ENCODE data around the gene SLC18A3.

SLC18A3 gene

DNA sequence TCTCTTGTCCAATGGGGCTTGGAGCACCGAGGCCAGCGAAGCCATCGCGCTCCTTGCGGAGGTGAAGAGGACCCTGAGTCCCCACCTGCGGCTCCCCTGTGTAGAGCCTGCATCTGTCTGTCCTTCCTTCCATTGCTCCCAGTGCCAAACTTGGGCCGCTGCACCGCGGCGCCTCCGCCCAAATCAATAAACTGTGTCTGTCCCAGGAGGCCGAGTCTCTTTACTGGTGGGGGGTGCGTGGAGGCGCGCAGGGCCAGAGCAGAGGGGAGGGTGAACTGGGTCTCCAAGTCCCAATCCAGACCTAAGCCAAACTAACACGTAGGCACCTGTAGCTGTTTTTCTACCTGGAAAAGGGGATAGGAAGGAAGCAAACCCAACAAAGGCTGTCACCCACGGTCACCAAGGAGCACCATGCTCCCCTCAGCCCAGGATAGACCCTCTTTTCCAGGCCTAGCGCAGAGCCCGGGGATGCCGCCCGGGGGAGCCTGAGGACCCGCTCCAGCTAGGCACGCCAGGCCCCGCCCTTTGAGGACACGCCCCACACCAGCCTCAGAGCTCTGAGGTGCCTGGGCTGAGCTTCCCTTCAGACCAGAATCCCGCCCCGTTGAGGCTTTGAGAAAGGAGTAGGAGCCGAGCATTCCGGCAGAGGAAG is 2.5 kb downstream of the SLC18A3 start:
- DNase-seq, result no peak

GRCh38 chr10:49613165-49613881 is 3.2 kb downstream of the SLC18A3 start:
- no peak for DNase-seq

GRCh38 chr10:49613882-49614241 is 3.8 kb downstream of the SLC18A3 start, which contains the start of gene CHAT:
Gene CHAT (plus strand): TSS chr10:49614037. CDS start chr10:49614190, 153 bp downstream.
- no peak for DNase-seq

GRCh38 chr10:49614242-49615198 is 4.4 kb downstream of the SLC18A3 start:
- DNase-seq, result no peak

DNA sequence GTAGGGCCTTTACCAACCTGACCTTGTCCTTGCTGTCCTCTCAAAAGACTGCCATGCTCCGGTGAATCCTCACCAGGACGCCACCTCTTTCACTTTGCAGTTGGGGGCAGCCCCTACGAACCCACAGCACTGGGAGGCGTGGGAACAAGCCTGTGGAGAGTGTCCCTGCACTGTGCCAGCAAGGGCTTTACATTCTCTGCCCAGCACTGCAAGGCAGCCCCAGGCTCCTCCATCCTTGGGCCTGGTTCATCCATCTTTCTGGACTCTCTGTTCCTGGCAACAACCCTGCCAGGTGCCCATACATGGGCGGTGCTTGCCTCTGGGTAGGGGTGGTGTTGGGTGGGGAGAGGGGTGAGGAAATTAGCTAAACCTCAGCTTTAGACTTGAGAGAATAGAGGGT is 5.1 kb downstream of the SLC18A3 start:
- no peak for DNase-seq

GRCh38 chr10:49615721-49616120 is 5.6 kb downstream of the SLC18A3 start:
- DNase-seq, result no peak

DNA sequence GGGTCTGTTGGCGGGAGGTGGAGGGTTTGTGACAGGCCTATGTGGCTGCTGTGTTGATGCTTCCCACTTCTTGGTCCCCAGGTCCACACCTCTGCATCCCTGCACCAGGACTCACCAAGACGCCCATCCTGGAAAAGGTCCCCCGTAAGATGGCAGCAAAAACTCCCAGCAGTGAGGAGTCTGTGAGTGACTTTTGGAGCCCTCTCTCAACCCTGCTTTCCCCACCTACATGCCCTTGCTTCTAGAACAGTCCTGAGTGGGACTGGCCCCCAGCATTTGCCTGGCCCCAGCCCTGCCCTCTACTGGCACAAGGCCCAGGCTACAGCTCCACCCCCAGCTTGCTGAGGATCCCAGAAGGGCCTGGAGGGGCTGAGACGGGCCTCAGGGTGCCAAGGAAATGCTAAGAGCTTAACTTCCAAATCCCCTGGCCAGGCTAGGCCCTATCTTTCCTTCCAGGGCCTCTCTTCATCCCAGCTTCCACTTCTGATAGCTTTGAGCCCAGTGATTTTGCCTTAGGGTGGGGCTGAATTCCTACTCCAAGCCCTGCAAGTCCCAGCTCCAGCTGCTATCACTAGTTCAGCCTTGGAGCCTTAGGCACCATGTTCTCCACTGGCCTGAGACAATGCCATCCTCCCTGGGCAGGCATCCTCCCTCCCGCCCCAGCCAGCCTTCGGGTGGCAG is 6.5 kb downstream of the SLC18A3 start:
- DNase-seq, result peak; percentile 22

GRCh38 chr10:49617121-49618020 is 7.3 kb downstream of the SLC18A3 start:
- peak; percentile 22 for DNase-seq

DNA sequence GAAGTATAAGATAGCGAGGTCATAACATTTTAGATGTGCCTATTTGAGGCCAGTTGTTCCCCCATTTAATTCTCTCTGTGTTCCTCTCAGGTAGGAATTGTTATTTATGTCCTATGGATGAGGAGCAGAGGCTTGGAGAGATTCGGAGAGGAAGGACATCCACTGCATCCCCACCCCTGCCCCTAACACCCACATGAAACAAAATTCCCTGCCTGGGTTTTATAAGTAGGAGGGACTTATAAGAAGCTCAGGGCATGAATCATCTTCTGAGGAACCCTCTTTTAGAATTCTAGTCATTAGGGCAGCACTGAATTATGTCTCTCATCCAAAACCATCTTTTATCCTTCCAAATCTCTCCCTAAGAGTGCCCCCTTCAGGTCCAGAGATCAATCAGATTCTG is 8.7 kb downstream of the SLC18A3 start:
- no peak for DNase-seq

GRCh38 chr10:49619613-49620012 is 9.5 kb downstream of the SLC18A3 start:
- DNase-seq, result peak; percentile 32

DNA sequence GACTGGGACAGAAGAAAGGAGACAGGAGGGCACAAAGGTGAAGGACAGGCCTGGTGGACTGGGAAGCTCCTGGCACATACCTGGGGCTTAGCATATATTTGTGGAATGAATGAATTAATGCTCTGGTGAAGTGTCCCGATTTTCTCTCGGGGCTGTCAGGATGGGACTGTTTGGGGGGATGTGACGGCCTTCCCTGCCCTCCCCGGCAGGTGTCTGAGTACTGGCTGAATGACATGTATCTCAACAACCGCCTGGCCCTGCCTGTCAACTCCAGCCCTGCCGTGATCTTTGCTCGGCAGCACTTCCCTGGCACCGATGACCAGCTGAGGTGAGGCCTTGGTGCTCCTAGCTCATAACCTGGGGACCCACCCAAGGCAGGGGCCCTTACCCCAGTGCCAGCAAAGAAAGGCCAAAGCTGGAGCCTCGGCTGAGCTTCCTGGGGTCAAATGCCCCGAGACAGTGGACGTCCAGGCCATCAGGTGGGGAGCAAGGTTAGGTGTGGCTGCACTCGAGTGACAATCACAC is 10.2 kb downstream of the SLC18A3 start:
- peak; percentile 26 for DNase-seq

GRCh38 chr10:49620841-49621378 is 10.8 kb downstream of the SLC18A3 start:
- DNase-seq, result peak; percentile 15

DNA sequence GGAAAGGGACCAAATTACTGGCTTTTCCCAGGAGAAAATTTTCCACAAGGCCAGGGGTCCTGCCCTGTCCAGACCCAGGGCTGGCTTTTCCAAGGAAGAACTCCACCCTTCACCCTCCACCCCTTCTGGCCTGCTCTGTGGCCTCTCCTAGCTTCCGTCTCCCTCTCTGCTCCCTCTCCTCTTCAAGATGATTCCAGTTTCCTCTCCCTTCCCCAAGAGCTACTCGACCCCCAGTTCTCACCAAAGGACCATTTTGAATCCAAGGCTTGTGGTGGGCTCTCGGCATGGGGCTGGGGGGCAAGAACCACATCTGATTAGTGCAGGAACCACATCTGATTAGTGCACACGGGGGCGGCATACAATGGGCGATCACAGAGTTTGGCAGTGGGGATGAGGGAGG is 11.5 kb downstream of the SLC18A3 start:
- DNase-seq, result peak; percentile 20

DNA sequence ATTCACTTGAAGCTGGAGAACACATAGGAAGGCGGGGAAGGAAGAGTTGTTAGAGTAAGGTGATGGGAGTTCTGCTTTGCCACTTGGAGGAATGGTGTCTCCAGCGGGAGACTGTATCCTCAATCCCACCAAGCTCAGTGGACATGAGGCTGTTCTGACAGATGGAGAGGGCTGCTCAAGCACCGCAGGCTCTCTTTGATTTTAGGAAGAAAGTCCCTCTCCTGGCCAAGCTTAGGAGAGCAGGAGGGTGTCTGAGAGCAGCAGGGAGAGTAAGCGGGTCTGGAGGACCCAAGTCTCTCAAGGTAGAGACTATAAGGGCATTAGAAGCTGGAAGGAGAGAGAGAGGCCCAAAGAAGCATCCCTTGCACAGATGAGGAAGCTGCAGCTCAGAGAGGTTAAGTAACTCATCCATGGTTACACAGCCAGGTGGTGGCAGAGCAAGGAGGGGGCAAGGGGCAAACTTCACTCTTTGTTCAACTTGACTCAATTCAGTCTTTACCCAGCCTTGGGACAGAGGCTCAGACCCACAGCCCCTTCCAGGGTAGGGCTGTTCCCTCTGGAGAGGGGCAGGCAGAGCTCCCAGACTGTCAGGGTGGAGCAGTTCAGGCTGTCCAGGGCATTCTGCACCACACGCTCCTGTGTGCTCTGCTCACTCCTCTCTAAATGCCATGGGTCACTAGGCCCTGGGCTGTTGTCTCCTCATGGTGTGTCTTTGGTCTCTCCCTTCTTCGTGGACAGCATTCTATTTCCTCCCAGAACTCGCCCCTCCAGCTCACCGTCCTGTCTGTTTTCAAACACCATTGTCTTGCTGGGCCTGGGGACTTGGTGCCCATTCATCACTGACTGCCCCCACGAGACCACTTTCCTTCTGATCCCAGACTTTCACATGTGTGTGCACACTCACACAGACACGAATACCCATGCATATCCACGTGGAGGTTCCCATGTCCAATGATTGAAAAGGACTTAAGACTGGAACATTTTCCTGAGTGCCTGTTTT is 12.6 kb downstream of the SLC18A3 start:
- peak; percentile 28 for DNase-seq

DNA sequence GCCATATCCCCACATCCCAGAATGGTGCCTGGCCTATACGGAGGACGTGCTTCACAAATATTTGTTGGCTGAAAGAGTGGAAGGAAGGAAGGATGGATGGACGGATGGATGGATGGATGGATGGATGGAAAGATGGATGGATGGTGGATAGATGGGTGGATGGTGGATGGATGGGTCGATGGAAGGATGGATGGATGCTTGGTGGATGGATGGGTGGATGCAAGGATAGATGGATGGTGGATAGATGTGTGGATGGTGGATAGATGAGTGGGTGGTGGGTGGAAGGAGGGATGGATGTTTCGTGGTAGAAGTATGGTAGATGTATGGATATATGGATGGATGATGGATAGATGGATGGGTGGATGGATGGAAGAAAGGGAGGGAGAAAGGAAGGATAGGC is 14.5 kb downstream of the SLC18A3 start:
- DNase-seq, result peak; percentile 32

GRCh38 chr10:49625411-49625810 is 15.3 kb downstream of the SLC18A3 start:
- no peak for DNase-seq

DNA sequence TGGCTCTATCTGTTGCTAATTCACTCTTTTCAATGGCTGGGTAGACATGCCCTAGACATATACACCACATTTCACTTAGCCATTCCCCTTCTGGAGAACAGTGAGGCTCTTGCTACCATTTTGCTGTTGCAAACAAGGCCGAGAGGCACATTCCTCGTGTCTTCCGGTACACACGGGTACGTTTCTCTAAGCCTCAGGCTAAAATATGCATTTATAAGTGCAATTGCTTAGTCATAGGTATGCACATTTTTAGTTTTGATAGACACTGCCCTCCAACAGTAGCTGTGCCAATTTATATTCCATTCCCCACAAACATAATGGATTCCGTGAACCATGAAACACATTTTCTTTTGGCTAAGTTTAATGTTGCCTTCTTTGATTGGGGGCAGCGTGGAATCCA is 16.9 kb downstream of the SLC18A3 start:
- DNase-seq, result no peak

DNA sequence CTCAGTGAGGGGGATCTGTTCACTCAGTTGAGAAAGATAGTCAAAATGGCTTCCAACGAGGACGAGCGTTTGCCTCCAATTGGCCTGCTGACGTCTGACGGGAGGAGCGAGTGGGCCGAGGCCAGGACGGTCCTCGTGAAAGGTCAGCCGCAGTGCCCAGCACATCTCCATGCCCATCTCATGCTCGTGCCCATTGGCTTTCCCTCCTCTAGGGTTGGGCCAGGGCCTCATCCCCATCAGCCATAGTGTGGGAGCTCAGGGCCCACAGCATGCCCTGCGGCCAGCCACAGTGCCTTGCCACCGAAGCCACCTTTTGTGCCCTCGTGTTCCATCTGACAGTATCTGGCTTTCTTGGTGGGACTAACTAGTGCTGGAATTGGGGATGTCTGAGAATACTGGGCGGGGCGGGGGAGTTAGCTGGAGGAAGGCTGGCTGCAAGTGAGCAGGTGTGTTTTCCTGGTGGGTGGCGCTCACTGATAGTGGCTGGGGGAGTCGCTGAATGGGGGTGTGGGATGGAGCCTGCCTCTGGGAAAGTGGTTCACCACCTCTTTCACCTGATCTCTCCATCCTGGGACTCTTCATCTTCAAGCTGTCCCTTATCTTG is 17.6 kb downstream of the SLC18A3 start:
- no peak for DNase-seq

DNA sequence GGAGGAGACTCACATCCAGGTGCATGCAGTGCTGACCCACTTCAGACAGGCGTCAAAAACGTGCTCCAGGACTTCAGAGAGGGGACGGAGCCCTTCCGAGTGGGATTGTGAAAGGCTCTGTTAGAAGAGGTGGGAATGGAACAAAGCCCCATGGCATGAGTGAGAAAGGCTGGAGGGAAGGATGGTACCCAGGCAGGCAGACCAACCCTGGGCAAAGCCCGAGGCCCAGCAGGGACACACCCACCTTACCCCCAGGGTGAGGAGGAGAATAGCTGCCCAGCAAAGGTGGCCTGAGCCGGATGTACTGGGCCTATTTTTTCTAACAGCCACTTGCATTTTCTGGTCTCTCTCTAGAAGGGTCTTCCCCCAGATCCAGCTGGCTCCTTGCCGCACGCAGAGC is 18.5 kb downstream of the SLC18A3 start:
- no peak for DNase-seq
